ENCODE results near the gene HOXC10.

HOXC10 gene

GRCh38 chr12:53965281-53966084 is 19.5 kb upstream of the HOXC10 start:
- no peak for DNase-seq

DNA sequence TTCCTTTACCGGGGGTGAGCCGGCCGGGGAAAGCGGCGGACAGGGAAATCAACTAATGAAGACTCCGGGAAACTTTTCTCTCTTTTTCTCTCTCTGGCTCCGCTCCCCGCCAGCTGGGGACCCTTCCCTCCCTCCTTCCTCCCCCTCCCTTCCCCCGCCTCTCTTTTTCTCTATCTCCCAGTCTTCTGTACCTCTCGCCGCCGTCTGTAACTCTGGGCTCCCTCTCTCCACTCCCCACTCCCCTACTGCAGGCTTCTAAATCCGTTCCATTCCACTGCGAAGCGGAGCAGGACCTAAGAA is 18.9 kb upstream of the HOXC10 start:
- DNase-seq = no peak

DNA sequence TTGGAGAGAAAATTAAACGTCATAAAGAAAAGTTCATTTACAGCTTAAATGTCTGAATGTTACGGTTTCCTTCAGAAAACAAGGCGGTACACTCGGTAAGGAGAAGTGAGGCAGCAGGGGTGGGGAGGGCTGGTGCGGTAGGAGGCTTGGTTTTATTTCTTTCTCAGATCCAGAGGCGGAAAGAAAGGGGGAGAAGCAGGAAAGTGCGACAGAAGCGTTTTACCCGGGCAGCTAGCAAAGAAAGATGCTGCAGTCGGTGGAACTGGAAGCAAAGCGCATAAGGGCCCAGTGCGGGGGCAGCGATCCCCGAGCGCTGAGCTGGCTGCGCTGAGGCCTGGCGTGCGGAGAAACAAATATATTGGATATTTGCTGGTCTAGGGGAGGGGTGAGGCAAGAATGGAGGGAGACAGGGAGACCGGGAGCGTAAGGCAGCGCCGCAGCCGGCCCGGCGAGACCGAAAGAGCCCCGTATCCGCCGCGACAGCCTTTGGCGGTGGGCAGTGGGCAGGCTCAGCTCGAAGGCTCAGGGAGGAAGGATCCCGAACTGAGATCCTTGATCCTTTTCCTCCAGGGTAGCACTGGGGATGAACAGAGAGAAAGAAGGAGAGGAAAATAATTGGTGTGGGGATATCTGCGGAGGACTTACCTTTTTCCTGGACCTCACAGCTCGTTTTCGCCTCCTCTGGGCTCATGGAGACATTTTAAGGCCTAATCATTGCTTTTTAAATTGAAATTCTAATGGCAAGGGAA is 18.4 kb upstream of the HOXC10 start:
- no peak for DNase-seq

- DNase-seq = no peak
Observed at GRCh38 chr12:53967421-53967925, 17.5 kb upstream of the HOXC10 start.

DNA sequence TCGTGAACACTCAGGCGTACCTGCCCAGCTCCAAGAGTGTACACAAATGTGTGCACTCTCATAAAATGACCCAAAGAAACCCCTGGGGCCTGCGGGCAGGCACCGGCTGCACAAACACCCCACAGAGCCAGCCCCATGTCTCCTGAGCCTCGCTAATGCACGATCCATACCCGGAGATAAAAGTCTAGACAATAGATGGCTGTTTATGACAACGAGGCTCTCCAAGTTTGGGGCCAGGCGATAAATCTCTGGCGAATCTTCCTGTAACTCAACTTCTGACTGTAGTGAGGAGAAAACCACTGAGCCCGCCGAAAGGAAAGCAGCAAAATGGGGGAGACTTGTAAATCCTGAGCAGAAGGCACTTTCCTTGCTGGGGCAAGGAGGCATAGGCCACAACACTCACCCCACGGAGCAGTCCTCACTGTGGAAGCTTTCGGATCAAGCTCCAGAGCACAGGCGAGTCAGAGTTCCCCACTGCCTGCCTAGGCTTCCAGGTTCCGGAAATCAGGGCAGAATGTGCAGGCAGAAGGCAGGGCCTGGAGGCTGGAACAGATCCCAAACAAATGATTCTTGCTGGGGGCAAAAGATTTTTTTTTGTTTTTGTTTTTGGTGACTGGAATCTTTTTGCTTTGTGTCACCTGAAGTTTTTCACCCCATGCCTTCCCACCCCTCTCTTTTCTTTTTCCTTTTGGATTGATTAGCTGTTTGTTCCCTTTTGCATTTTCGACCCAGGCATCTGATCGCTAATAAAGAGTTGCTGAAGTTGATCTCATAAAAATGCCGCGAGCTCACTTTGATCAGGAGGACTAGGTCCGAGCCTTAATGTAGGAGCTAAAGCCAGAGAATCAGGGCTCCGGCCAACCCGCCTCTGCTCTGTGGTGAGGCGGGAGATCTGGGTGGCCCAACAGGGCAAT is 16.5 kb upstream of the HOXC10 start:
- DNase-seq = no peak

DNA sequence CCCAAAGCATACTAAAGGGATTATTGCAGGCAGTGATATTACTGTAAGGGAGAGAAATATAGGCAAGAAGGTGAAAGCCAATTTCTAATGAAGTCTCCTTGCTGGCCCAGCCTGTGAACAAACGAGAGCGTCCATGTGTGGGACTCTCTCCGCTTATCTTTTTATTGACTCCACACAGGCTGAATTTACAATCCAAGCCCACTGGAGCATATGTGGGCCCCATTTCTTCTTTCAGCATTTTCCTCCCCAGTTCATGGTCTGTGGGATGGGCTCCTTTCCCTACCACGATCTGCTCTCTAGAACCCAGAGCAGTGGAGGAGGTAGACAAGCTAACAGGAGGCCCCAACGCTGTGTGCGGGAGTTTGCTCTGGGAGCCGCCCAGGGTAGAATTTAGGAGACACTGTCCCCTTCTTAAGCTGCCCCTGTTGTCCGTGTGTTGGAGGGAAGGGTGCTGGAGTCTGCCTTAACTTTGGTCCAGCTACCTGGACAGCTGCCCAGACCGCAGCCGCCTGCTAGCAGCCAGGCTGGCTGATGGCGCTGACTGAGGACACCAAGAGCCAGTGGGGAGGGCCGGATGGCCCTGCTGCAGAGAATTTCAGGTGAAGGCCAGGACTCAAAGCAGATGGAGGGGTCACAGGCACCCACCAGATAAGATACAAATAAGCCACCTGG is 15.2 kb upstream of the HOXC10 start:
- DNase-seq = no peak

DNA sequence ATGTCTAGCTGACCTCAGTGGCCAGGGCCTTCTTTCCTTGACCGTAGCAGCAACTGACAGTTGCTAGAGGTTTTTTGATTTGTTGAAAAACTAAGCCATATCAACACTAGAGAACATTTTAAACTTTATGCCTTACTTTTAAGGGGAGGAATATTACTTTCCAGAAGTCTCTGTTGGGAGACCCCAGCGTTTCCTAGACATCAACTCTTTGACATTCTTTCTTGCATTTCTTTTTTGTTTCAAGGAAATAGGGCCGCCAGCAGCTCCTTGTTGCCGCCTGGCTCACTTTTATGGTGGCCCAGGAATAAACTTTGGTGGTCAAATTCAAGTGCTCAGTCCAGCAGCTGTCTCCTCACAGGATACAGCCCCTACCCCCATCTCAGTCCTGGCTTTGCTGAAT is 14.5 kb upstream of the HOXC10 start:
- DNase-seq = no peak

GRCh38 chr12:53971129-53971528 is 13.8 kb upstream of the HOXC10 start:
- DNase-seq = no peak

DNA sequence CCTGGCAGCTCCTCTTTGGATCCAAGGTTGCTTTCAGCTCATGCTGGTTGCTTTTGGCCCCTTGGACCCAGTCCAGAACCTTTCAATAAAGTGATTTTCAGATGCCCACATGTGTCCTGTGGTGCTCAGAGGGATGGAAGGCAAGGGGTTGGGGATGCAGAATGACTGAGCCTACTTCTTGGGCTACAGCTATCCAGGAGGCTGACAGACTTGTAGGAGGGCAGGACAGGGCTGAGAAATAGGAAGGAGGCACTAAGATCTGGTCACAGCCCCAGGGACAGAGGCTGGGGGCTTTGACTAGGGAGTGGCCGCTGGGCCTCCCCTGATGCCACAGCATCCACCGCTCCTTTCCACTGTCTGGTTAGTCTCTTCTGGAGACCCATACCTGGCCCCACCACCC is 13.3 kb upstream of the HOXC10 start:
- DNase-seq = no peak

DNA sequence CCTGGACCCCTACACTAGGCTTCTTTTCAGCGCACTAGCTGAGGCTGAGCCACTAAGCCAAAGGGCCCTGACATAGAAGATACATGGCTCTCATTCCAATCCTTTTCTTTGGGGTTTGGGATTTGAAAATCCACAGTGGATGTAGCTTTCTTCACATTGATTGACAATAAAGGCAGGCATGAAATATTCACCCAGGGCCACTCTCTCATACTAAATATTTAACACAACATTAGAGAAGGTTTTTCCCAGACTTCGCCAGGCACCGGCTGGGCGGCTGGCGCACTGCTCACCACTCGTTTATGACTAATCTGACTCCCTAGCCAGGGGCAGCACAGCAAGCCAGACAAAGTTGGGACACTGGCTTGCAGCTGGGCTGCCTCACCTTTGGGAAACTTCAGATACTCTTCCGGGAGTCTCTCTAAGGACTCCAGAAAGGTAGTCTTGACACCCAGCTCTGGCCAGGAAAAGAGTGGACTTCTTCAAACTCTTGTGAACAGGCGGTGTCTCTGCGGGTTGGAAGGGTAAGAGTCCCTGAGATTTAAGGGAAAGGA is 12.7 kb upstream of the HOXC10 start:
- no peak for DNase-seq

- DNase-seq = no peak
Observed at GRCh38 chr12:53972722-53973235, 12.2 kb upstream of the HOXC10 start, which contains the start of gene HOXC11. Gene HOXC11, plus strand, starts transcription at chr12:53973126. Its CDS starts 116 bp downstream, at chr12:53973242.

- no peak for DNase-seq
Observed at GRCh38 chr12:53973236-53974042, 11.5 kb upstream of the HOXC10 start.

- no peak for DNase-seq
Observed at GRCh38 chr12:53974084-53975063, 10.6 kb upstream of the HOXC10 start, which contains the start of gene HOTAIR. Gene HOTAIR, minus strand, starts transcription at chr12:53974954.

DNA sequence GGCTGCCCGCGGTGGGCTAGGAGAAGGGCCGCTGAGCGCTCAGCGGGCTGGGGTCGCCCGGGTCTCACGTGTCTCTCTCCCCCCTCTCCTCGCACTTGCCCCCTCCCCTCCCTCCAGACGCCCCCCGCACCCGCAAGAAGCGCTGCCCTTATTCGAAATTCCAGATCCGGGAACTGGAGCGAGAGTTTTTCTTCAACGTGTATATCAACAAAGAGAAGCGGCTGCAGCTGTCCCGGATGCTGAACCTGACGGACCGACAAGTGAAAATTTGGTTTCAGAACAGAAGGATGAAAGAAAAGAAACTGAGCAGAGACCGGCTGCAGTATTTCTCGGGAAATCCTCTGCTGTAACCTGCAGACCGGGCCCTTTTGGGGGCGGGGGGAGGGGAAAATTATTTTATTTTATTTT is 9.9 kb upstream of the HOXC10 start:
- DNase-seq = no peak

DNA sequence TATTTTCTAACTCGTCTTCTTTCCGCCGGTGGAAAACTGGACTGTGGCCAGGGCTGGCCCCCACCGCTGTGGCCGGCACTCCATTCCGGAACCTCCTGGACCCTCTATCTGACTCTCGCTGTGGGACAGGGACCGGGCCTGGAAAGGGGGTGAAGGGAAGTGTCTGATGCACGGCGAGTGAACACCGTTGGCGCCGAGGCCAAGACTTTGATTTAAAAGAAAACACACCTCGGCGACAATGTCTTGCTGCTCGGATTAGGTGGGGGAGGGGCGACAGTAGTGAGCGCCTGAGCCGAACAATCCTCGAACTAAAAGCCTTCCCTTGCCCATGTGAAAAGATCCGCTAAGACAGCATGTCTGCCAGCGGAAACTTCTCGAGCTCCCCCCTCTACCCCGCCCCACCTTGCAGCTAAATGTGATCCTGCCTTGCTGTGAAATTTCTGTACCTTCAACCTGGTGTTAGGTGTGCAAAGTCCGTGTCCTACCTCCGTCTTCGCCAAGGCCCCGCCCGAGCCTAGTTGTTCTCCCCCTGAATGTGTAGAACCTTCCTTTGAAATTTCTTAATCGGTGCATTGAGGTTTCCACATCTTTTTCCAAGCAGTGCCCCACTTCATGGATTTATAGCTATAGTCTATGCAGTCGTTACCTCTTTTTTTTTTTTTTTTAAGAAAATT is 9.3 kb upstream of the HOXC10 start:
- no peak for DNase-seq

DNA sequence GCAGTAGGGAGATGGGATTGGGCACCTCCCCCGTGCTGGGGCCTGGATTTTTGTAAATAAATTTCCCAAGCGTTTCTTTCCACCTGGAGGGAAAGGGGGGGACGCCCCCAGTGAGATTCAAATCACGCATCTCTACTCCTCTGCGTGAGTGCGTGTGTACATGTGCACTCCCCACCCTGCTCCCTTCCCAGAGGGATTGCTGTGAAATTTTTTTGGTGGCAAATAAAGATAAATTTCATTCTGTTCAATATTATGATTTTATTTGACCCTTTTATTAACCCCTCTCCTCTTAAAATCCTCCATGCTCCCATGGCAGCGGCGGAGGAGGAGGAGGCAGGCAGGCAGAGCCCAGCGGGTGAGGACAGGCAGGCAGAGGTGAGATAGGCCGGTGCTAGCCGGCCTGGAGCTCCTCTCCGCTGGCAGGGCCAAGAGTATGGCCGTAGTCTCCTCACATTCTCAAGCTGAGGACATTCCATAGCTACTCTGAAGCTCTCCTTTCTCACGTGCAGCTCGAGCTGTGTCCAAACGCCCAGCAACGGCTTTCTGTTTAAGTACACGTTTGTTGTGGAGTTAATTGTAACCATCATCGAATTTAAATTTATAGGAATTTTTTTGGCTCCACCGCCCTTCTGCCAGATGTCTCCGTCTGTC is 8.6 kb upstream of the HOXC10 start:
- no peak for DNase-seq

DNA sequence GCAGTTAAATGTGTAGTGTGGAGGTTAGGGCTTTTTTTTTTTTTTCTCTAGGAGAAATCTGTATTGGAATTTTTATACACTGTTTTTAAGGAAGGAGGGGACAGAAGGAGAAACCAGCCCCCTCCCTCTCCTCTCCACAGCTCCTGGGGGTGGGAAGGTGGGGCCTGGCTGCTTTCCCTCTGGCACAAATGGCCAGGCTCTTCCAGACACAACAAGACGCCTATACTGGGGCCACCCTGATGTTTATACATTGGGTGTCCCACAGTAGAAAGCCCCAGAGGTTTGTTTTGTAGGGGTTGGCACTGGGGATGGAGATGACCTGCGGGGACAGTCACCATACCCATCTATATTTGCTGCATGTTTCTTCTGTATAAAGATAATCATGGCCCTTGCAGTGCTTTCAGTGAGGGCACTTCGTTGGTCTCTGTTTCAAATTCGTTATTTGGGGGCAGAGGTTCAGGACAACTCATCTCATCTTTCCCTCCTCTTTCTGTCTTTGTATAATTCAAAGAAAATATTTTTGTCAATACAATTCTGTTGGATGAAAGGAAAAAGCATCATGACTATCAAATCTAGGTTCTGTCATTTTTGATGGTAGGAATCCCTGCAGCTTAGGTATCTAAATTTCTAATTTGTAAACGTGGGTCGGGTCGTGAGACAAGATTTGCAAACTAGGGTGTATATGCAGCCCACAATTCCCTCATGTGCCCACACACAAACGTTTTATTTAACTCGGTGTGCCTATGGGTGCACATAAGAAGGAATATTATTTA is 7.9 kb upstream of the HOXC10 start:
- no peak for DNase-seq

Data from SIG-M5 (cell line).